ENCODE results near the gene HDAC9. TPM values are rescaled to one million over a fixed set of nuclear protein-coding genes. Genes with fewer than 3 reads are reported as not detected.

Gene HDAC9
- total RNA-seq, 3 donors from 2014 or later (not counting 1 experiment from before 2014, with no cell fraction given) = 19.1 to 41.1 (median 24.1) TPM

DNA sequence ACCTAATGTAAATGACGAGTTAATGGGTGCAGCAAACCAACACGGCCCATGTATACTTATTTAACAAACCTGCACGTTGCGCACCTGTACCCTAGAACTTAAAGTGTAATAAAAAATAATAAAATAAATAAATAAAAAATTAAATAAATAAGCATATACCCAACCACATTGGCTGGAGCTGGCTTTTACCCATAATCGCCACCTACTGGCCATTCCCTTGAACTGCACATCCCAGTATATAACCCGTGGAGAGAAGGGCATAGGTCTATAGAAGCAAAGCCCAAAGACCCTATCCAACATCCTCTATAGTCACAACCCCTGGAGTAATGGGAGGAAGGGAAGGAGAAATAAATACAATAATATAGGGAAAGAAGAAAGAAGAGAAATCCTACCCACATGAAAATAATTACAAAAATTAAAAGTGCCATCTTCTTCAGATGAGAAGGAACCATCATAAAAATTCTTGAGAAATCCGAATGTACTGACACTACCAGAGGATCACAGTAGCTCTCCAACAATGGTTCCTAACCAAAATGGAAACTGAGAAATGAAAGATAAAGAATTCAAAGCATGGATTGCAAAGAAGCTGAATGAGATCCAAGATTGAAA is 556.3 kb downstream of the HDAC9 start:
- Histone ChIP-seq H3K36me3 (ENCODE audit: control insufficient read depth, insufficient read depth, low read length) (no peaks in the 10 kb centered on the region), H3K27ac (ENCODE audit: low read length) (no peak overlapping the region), H3K4me3 (ENCODE audit: low read length) (no peak overlapping the region), H3K9me3 (ENCODE audit: control insufficient read depth, insufficient read depth, low read length) (no peaks in the 10 kb centered on the region), H3K27me3 (ENCODE audit: control insufficient read depth, insufficient read depth, low read length) (no peaks in the 10 kb centered on the region), H3K4me1 (ENCODE audit: control insufficient read depth, insufficient read depth, low read length) (no peaks in the 10 kb centered on the region)
- no peaks in the 10 kb centered on the region for H3K4me1 Mint-ChIP-seq
- intact Hi-C loops (cut with micrococcal nuclease) = loop anchor here (5.0 kb wide), 1 partner anchor 1370 kb away; no protein-coding TSS in a partner anchor
- no peak overlapping the region for H3K27ac Mint-ChIP-seq
- TF ChIP-seq CTCF (IDR thresholded peaks at IDR 0.05) = peak; percentile 80
- peaks cover 0 to 5% of the 10 kb centered on the region in 2 donors for H3K27me3 Mint-ChIP-seq (ENCODE audit: low read depth in 2 of 2)
- 52% methylated on average over 2 of the region's 7 CpGs for WGBS (ENCODE audit: insufficient coverage)
- peaks cover under 1 to 3% of the 10 kb centered on the region in 2 donors for H3K9me3 Mint-ChIP-seq
- no peaks in the 10 kb centered on the region for H3K36me3 Mint-ChIP-seq
- H3K4me3 Mint-ChIP-seq = no peak overlapping the region
- DNase-seq = peak in 1 of 2 donors; percentile 48
- peak; percentile 44 to 67 (median 63) for ATAC-seq

All from natural killer cell (primary cell).